ENCODE measurements around the gene MEDAG.
A peak's percentile ranks its signal among the peaks of the same experiment; 100 is the strongest.

The MEDAG gene

GRCh38 chr13:30905932-30906383 is at the start of gene MEDAG:
Gene MEDAG, plus strand, starts transcription at chr13:30906271. Its CDS starts 245 bp downstream, at chr13:30906516.
- no peak for DNase-seq

GRCh38 chr13:30857018-30857417 is 49.1 kb upstream of the MEDAG start:
- DNase-seq: no peak

GRCh38 chr13:30857636-30858035 is 48.4 kb upstream of the MEDAG start:
- no peak for DNase-seq

- no peak for DNase-seq
Observed at GRCh38 chr13:30859326-30859725, 46.7 kb upstream of the MEDAG start.

- DNase-seq: no peak
Observed at GRCh38 chr13:30861163-30861562, 44.9 kb upstream of the MEDAG start.

- DNase-seq: no peak
Observed at GRCh38 chr13:30861836-30862467, 44.1 kb upstream of the MEDAG start.

- no peak for DNase-seq
Observed at GRCh38 chr13:30862707-30863106, 43.4 kb upstream of the MEDAG start.

GRCh38 chr13:30863231-30863630 is 42.8 kb upstream of the MEDAG start:
- no peak for DNase-seq

GRCh38 chr13:30863796-30864195 is 42.3 kb upstream of the MEDAG start:
- DNase-seq: no peak

- no peak for DNase-seq
Observed at GRCh38 chr13:30864433-30865122, 41.5 kb upstream of the MEDAG start.

- DNase-seq: peak; percentile 27
Observed at GRCh38 chr13:30865123-30866049, 40.7 kb upstream of the MEDAG start.

GRCh38 chr13:30866677-30867076 is 39.4 kb upstream of the MEDAG start:
- no peak for DNase-seq

GRCh38 chr13:30867089-30867669 is 38.9 kb upstream of the MEDAG start:
- DNase-seq: no peak

- no peak for DNase-seq
Observed at GRCh38 chr13:30868799-30869470, 37.1 kb upstream of the MEDAG start.

- DNase-seq: no peak
Observed at GRCh38 chr13:30869491-30869890, 36.6 kb upstream of the MEDAG start.

GRCh38 chr13:30870049-30870884 is 35.8 kb upstream of the MEDAG start:
- no peak for DNase-seq

GRCh38 chr13:30870916-30871587 is 35.0 kb upstream of the MEDAG start:
- no peak for DNase-seq

- no peak for DNase-seq
Observed at GRCh38 chr13:30871588-30872275, 34.3 kb upstream of the MEDAG start.

GRCh38 chr13:30872276-30872594 is 33.8 kb upstream of the MEDAG start:
- no peak for DNase-seq

- no peak for DNase-seq
Observed at GRCh38 chr13:30872685-30873461, 33.2 kb upstream of the MEDAG start.

All from activated T-cell treated with anti-CD3 and anti-CD28 coated beads for 4 hours (primary cell).